Vagina (tissue), 2 donors: ENCODE results near the gene KIAA0232. TPM values are rescaled to one million over a fixed set of nuclear protein-coding genes. Genes with fewer than 3 reads are reported as not detected.
"Not testable (repeated sequence)": the region's sequence is repeated elsewhere in the genome, so short reads cannot be mapped to it uniquely, and the experiment has no call there.

Experiments used
- DNase-seq, 2 donors: peaks; one replicate each; pipeline ENCODE4 v3.0.0-alpha.2; 2017; ENCODE audit errors: extremely low spot score in 2 of 2
- H3K27ac ChIP-seq: fragments of 200-600 bp; sonication (generic); one replicate; pipeline ENCODE4 v1.5.1; 2019
- H3K27me3 ChIP-seq: fragments of 200-600 bp; sonication (generic); one replicate; pipeline ENCODE4 v1.5.1; 2019
- H3K36me3 ChIP-seq, 2 donors: fragments of 200-600 bp; sonication (generic); one replicate each; pipeline ENCODE4 v1.5.1; 2017 to 2019
- H3K4me1 ChIP-seq: fragments of 200-600 bp; sonication (generic); one replicate; pipeline ENCODE4 v1.5.1; 2019
- H3K4me3 ChIP-seq, 2 donors: fragments of 200-600 bp; sonication (generic); 1 replicate in 1 of 2; 2 replicates in 1 of 2; pipeline ENCODE4 v1.5.1; 2016 to 2019
- H3K9me3 ChIP-seq: fragments of 200-600 bp; sonication (generic); one replicate; pipeline ENCODE4 v1.5.1; 2019
- POLR2A ChIP-seq, 2 donors: fragments of 450-650 bp; IDR thresholded peaks; one replicate each; pipeline ENCODE4 v1.6.1; 2017; ENCODE audit warnings: antibody characterized with exemption in 2 of 2, mild to moderate bottlenecking in 2 of 2, moderate library complexity in 2 of 2
- POLR2AphosphoS5 ChIP-seq, 2 donors: sonication (generic); formaldehyde crosslinking; IDR thresholded peaks; one replicate each; pipeline ENCODE4 v1.9.0; 2017; ENCODE audit warnings: antibody characterized with exemption in 2 of 2, mild to moderate bottlenecking in 2 of 2, low read depth in 1 of 2; ENCODE audit not compliant: insufficient read depth in 1 of 2
- intact Hi-C: fragments of 100-400 bp; cut with DNase I; formaldehyde crosslinking; loops from one replicate; pipeline ENCODE4 v1.15.1; 2023
- total RNA-seq: library from RNA; depleted of rRNA; stranded (reverse); fragments of >200 nt; gene quantifications from one replicate; pipeline ENCODE4 v1.2.3, GENCODE V29; 2016
- TF ChIP-seq, protein P1 (sequence below), 3 experiments: fragments of 450-650 bp in 2 of 3; fragments of 200-600 bp in 1 of 3; sonication (generic) in 1 of 3; IDR thresholded peaks; one replicate each; pipeline ENCODE4 v1.5.1; 2017 to 2019; ENCODE audit warnings: antibody characterized with exemption in 3 of 3, mild to moderate bottlenecking in 2 of 3, moderate library complexity in 2 of 3

The KIAA0232 gene
- total RNA-seq, 1 donor from 2014 or later = 29.0 TPM

DNA sequence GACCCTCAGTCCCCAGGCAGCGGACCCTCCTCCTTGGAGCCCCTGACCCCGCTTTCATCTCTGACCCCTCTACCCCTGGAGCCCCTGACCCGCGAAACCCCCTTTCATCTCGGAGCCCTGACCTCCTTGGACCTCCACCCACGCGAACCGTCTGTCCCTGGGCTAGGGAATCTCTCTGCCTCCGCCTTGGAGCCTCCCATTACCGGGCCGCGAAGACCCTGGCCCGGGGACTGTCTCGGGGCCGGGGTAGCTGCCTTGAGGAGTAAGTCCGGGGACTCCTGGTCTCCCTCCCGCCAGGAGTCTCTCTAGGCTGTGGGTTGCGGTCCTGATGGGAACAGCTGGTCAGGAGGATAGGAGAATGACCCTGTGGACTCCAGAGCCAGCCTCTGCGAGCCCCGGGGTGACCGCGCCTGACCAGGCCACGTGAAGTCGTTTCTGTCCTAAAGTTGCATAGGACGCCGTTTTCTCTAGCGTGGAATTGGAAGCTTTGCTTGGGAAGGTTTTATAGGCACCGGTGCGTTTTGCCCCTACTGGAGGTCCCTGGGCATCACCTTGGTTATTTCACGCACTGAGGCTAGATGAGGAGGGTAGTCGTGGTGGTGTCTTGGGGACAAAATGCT lies 127.9 kb downstream of the KIAA0232 start:
- Histone ChIP-seq H3K27ac (peak overlapping the region; percentile 40), H3K4me1 (peaks cover 43% of the 10 kb centered on the region), H3K4me3 (peak overlapping the region; percentile 69 to 89), H3K27me3 (no peaks in the 10 kb centered on the region), H3K9me3 (no peaks in the 10 kb centered on the region), H3K36me3 (no peaks in the 10 kb centered on the region)
- intact Hi-C loops = loop anchor here (10.0 kb wide), 1 partner anchor 84 kb away; no protein-coding TSS in a partner anchor
- TF ChIP-seq, protein P1, sequence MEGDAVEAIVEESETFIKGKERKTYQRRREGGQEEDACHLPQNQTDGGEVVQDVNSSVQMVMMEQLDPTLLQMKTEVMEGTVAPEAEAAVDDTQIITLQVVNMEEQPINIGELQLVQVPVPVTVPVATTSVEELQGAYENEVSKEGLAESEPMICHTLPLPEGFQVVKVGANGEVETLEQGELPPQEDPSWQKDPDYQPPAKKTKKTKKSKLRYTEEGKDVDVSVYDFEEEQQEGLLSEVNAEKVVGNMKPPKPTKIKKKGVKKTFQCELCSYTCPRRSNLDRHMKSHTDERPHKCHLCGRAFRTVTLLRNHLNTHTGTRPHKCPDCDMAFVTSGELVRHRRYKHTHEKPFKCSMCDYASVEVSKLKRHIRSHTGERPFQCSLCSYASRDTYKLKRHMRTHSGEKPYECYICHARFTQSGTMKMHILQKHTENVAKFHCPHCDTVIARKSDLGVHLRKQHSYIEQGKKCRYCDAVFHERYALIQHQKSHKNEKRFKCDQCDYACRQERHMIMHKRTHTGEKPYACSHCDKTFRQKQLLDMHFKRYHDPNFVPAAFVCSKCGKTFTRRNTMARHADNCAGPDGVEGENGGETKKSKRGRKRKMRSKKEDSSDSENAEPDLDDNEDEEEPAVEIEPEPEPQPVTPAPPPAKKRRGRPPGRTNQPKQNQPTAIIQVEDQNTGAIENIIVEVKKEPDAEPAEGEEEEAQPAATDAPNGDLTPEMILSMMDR (IDR thresholded peaks at IDR 0.05) = no peak
- TF ChIP-seq POLR2A (IDR thresholded peaks at IDR 0.05) = no peak
- TF ChIP-seq POLR2AphosphoS5 (IDR thresholded peaks at IDR 0.05; ENCODE audit: insufficient read depth in 1 of 2, low read depth in 1 of 2) = no peak
- DNase-seq = no peak

DNA sequence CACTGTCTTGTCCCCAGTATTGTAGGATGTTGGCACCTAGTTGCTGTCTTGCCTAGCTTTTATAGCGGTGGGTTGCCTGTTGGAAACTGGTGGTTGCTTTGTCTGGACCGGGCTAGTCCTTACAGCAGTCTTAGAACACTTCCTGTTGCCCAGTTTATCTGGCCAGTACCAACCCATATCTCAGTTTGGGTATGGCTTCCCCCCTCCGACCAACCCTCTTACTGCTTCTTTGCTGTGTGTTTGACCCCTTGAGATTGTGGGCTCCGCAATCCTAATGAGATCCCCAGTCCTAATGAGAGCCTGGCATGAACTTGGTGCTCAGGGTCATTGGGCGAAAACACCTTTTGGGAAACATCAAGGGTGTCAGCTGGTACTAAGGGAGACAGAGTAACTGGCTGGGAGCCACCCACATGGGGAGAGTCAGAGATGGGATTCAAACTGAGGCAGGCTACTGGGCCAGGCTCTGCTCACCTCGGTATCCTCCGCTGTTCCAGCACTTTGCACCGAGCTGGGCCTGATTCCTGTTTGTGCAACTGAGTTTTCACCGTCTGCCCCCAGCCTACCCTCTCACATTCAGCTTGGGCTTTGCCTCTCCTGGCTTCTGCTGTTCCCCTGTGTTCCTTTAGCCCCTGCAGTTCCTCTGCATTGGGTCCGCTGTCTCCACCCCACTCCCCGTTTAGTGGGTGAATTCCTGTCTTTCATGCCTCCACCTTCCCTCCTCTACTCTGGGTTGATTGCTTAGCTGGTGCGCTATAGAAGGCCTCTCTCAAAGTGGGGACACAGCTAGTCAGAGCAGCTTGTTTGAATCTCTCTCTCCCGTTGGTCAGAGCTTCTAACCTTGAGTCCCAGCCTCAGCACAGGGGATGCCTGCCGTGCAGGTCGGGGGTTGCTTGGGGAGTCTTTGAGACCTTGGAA lies 128.7 kb downstream of the KIAA0232 start:
- Histone ChIP-seq H3K4me1 (peaks cover 48% of the 10 kb centered on the region), H3K27ac (peak overlapping the region; percentile 40), H3K9me3 (no peaks in the 10 kb centered on the region), H3K36me3 (no peaks in the 10 kb centered on the region), H3K27me3 (no peaks in the 10 kb centered on the region), H3K4me3 (peak overlapping the region; percentile 69 to 89)
- TF ChIP-seq, protein P1 (IDR thresholded peaks at IDR 0.05) = no peak
- no peak for DNase-seq
- intact Hi-C loops = loop anchor here (10.0 kb wide), 1 partner anchor 84 kb away; no protein-coding TSS in a partner anchor

DNA sequence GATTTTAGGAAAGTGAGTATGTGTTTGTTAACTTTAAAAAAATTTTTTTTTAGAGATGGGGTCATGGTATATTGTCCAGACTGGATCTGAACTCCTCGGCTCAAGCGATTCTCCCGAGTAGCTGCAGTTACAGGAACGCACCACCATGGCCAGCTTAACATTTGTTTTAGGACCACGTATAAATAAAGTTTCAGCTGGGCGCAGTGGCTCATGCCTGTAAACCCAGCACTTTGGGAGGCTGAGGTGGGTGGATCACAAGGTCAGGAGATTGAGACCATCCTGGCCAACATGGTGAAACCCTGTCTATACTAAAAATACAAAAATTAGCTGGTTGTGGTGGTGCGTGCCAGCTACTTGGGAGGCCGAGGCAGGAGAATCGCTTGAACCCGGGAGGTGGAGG lies 129.4 kb downstream of the KIAA0232 start:
- not testable (repeated sequence) for H3K27ac ChIP-seq, H3K9me3 ChIP-seq, DNase-seq, H3K4me3 ChIP-seq, H3K36me3 ChIP-seq, H3K27me3 ChIP-seq
- intact Hi-C loops = loop anchor here (10.0 kb wide), 1 partner anchor 83 kb away; no protein-coding TSS in a partner anchor
- peaks cover 55% of the 10 kb centered on the region for H3K4me1 ChIP-seq

DNA sequence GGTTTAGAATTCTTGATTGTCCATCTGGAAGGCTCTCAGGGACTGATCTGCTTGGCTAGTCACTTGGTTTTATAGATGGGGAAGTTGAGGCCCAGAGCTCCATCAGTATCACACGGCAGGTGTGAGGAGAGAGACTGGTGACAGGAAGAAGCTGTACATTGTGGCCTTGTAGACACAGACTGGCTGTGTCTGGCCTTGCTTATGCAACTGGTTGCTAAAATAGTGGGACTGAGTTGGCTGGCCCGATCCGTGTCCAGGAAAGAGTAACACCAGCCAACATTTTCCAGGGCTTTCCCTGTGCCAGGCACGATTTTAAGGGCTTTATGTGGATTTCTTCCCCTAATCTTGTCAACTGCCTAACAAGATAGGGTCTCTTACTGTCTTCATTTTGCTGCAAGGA lies 129.9 kb downstream of the KIAA0232 start:
- no peak overlapping the region for H3K4me3 ChIP-seq
- TF ChIP-seq POLR2A (IDR thresholded peaks at IDR 0.05) (no peak), POLR2AphosphoS5 (IDR thresholded peaks at IDR 0.05; ENCODE audit: insufficient read depth in 1 of 2, low read depth in 1 of 2) (no peak)
- TF ChIP-seq, protein P1 (IDR thresholded peaks at IDR 0.05) = no peak
- H3K36me3 ChIP-seq = no peaks in the 10 kb centered on the region
- intact Hi-C loops = loop anchor here (10.0 kb wide), 1 partner anchor 82 kb away; no protein-coding TSS in a partner anchor
- DNase-seq = no peak
- H3K27me3 ChIP-seq = no peaks in the 10 kb centered on the region
- H3K4me1 ChIP-seq = peaks cover 59% of the 10 kb centered on the region
- H3K9me3 ChIP-seq = no peaks in the 10 kb centered on the region
- no peak overlapping the region for H3K27ac ChIP-seq

DNA sequence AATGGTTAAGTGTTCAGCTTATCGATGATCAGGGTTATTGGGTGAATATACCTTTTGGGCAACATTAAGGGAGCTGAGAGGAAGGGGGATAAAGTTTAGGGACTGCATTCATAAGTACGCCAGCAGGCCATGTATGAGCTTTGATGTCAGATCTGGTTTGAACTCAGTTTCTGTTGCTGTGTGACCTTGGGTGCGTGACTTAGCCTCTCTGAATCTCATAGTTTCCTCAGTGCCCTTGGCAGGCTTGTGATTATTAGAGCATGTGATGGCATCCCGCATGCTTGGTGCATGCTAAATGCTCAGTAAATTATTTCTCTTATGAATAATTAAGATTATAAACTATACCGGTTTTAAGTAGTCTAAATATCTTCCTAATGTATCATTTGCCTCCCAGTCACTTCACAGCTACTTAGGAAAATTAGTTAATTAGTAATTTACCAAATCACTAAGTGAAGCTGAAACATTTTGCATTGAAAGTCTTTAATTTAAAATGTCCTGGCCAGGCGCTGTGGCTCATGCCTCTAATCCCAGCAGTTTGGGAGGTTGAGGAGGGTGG lies 130.9 kb downstream of the KIAA0232 start:
- DNase-seq = no peak
- Histone ChIP-seq H3K4me3 (no peak overlapping the region), H3K27ac (no peak overlapping the region), H3K4me1 (peaks cover 59% of the 10 kb centered on the region), H3K36me3 (no peaks in the 10 kb centered on the region), H3K9me3 (no peaks in the 10 kb centered on the region), H3K27me3 (no peaks in the 10 kb centered on the region)
- TF ChIP-seq, protein P1 (IDR thresholded peaks at IDR 0.05) = no peak
- TF ChIP-seq POLR2AphosphoS5 (IDR thresholded peaks at IDR 0.05; ENCODE audit: insufficient read depth in 1 of 2, low read depth in 1 of 2) (no peak), POLR2A (IDR thresholded peaks at IDR 0.05) (no peak)
- intact Hi-C loops = loop anchor here (10.0 kb wide), 1 partner anchor 81 kb away; no protein-coding TSS in a partner anchor
